Measurements from ENCODE around the gene ZNF667. TPM values are rescaled to one million over a fixed set of nuclear protein-coding genes. Genes with fewer than 3 reads are reported as not detected.

Gene ZNF667
- total and polyA plus RNA-seq, 2 experiments from 2014 or later: 5.6 to 8.6 TPM

DNA sequence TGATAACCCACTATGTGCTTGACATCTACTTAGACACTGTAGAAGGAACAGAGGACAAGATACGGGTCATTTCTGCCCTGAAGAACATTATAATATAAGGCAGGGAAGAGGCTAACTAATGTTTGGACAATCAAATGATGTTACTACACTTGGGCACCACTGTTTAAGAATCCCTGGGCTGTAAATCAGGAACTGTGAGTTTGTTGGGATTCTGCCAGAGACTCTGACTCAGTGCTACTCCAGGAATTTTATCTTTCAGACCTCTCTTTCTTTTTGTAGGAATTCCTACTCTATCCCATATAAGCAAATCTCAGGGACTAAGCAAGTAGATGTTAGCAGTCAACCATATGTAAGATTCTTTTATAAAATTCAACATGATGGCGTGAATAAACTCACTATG lies 27.4 kb upstream of the ZNF667 start (continued):
- TF ChIP-seq, protein P1, sequence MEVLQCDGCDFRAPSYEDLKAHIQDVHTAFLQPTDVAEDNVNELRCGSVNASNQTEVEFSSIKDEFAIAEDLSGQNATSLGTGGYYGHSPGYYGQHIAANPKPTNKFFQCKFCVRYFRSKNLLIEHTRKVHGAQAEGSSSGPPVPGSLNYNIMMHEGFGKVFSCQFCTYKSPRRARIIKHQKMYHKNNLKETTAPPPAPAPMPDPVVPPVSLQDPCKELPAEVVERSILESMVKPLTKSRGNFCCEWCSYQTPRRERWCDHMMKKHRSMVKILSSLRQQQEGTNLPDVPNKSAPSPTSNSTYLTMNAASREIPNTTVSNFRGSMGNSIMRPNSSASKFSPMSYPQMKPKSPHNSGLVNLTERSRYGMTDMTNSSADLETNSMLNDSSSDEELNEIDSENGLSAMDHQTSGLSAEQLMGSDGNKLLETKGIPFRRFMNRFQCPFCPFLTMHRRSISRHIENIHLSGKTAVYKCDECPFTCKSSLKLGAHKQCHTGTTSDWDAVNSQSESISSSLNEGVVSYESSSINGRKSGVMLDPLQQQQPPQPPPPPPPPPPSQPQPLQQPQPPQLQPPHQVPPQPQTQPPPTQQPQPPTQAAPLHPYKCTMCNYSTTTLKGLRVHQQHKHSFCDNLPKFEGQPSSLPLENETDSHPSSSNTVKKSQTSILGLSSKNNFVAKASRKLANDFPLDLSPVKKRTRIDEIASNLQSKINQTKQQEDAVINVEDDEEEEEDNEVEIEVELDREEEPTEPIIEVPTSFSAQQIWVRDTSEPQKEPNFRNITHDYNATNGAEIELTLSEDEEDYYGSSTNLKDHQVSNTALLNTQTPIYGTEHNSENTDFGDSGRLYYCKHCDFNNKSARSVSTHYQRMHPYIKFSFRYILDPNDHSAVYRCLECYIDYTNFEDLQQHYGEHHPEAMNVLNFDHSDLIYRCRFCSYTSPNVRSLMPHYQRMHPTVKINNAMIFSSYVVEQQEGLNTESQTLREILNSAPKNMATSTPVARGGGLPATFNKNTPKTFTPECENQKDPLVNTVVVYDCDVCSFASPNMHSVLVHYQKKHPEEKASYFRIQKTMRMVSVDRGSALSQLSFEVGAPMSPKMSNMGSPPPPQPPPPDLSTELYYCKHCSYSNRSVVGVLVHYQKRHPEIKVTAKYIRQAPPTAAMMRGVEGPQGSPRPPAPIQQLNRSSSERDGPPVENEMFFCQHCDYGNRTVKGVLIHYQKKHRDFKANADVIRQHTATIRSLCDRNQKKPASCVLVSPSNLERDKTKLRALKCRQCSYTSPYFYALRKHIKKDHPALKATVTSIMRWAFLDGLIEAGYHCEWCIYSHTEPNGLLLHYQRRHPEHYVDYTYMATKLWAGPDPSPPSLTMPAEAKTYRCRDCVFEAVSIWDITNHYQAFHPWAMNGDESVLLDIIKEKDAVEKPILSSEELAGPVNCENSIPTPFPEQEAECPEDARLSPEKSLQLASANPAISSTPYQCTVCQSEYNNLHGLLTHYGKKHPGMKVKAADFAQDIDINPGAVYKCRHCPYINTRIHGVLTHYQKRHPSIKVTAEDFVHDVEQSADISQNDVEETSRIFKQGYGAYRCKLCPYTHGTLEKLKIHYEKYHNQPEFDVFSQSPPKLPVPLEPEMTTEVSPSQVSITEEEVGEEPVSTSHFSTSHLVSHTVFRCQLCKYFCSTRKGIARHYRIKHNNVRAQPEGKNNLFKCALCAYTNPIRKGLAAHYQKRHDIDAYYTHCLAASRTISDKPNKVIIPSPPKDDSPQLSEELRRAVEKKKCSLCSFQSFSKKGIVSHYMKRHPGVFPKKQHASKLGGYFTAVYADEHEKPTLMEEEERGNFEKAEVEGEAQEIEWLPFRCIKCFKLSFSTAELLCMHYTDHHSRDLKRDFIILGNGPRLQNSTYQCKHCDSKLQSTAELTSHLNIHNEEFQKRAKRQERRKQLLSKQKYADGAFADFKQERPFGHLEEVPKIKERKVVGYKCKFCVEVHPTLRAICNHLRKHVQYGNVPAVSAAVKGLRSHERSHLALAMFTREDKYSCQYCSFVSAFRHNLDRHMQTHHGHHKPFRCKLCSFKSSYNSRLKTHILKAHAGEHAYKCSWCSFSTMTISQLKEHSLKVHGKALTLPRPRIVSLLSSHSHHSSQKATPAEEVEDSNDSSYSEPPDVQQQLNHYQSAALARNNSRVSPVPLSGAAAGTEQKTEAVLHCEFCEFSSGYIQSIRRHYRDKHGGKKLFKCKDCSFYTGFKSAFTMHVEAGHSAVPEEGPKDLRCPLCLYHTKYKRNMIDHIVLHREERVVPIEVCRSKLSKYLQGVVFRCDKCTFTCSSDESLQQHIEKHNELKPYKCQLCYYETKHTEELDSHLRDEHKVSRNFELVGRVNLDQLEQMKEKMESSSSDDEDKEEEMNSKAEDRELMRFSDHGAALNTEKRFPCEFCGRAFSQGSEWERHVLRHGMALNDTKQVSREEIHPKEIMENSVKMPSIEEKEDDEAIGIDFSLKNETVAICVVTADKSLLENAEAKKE (CRISPR knock-in tag; IDR thresholded peaks at IDR 0.05): no peak
- TF ChIP-seq EZH2phosphoT487 (IDR thresholded peaks at IDR 0.05; ENCODE audit: unreplicated experiment) (no peak), ZNF331 (CRISPR knock-in tag; IDR thresholded peaks at IDR 0.05; ENCODE audit: low read depth) (no peak), STAT1 (IDR thresholded peaks at IDR 0.05; ENCODE audit: unreplicated experiment) (no peak), JUNB (IDR thresholded peaks at IDR 0.05; ENCODE audit: unreplicated experiment) (no peak)
- TF ChIP-seq, protein P2, sequence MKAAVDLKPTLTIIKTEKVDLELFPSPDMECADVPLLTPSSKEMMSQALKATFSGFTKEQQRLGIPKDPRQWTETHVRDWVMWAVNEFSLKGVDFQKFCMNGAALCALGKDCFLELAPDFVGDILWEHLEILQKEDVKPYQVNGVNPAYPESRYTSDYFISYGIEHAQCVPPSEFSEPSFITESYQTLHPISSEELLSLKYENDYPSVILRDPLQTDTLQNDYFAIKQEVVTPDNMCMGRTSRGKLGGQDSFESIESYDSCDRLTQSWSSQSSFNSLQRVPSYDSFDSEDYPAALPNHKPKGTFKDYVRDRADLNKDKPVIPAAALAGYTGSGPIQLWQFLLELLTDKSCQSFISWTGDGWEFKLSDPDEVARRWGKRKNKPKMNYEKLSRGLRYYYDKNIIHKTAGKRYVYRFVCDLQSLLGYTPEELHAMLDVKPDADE (IDR thresholded peaks at IDR 0.05): no peak

- peak overlapping the region; percentile 74 for H3K27ac ChIP-seq (ENCODE audit: low read depth)
- H3K4me1 Mint-ChIP-seq: peaks cover 2% of the 10 kb centered on the region; the same call in 1 of the 3 replicates
- no peak overlapping the region for H2AFZ ChIP-seq
- no peaks in the 10 kb centered on the region for H3F3A ChIP-seq (replicated peaks; ENCODE audit: low read depth)
- H3K4me3 Mint-ChIP-seq: no peak overlapping the region
- H3K4me3 ChIP-seq: peak overlapping the region; percentile 26; the same call in 1 of the 2 replicates
- no peaks in the 10 kb centered on the region for H3K27me3 ChIP-seq (ENCODE audit: insufficient read depth)
- peak; percentile 41 for DNase-seq (ENCODE audit: low spot score)
- H3K9me2 ChIP-seq (ENCODE audit: insufficient read depth): no peaks in the 10 kb centered on the region
- H3K27ac Mint-ChIP-seq: peak overlapping the region; percentile 57
- H4K20me1 ChIP-seq (replicated peaks; ENCODE audit: insufficient read depth): 0 out of 2 replicates have a peak, but pooled peaks cover 4% of the 10 kb centered on the region
- peaks cover 41% of the 10 kb centered on the region for H3K36me3 Mint-ChIP-seq (ENCODE audit: low read depth)
- peaks cover 10% of the 10 kb centered on the region; the same call in 1 of the 2 replicates for H3K4me1 ChIP-seq (ENCODE audit: insufficient read depth)
- H3K36me3 ChIP-seq (ENCODE audit: insufficient read depth): no peaks in the 10 kb centered on the region
- H3K4me2 ChIP-seq: peak overlapping the region; percentile 49; the same call in 1 of the 2 replicates
- H3K27me3 Mint-ChIP-seq (ENCODE audit: insufficient read depth, low read depth, poor library complexity): no peaks in the 10 kb centered on the region
- ATAC-seq: no peak
- H3K9me3 Mint-ChIP-seq: peaks cover 93% of the 10 kb centered on the region
- H3K79me2 ChIP-seq (replicated peaks; ENCODE audit: insufficient read depth): peaks cover 51% of the 10 kb centered on the region
- TF ChIP-seq ZNF331 (CRISPR knock-in tag; IDR thresholded peaks at IDR 0.05; ENCODE audit: low read depth): no peak
- TF ChIP-seq POLR2AphosphoS5 (IDR thresholded peaks at IDR 0.05; ENCODE audit: low read depth): no peak
- TF ChIP-seq, protein P1 (CRISPR knock-in tag; IDR thresholded peaks at IDR 0.05): no peak
- TF ChIP-seq CREB1 (CRISPR knock-in tag; IDR thresholded peaks at IDR 0.05; ENCODE audit: low read depth): no peak
Observed at GRCh38 chr19:56491399-56491798, 14.3 kb upstream of the ZNF667 start.
